Hematopoietic multipotent progenitor cell treated with erythropoietin and hydrocortisone succinate and interleukin-3 and kit ligand, for 8 days (in vitro differentiated cells): ENCODE data around the gene POLD1.
"Not testable (repeated sequence)": the region's sequence is repeated elsewhere in the genome, so short reads cannot be mapped to it uniquely, and the experiment has no call there.

ENCODE experiments used
- DNase-seq: peaks from one replicate; pipeline ENCODE4 v3.0.0-alpha.2; 2015

Gene POLD1

GRCh38 chr19:50383852-50384684, at the start of gene POLD1:
Gene POLD1 (plus strand): TSS chr19:50384347. CDS start chr19:50398852, 14,505 bp downstream.
- DNase-seq, result peak; percentile 97

DNA sequence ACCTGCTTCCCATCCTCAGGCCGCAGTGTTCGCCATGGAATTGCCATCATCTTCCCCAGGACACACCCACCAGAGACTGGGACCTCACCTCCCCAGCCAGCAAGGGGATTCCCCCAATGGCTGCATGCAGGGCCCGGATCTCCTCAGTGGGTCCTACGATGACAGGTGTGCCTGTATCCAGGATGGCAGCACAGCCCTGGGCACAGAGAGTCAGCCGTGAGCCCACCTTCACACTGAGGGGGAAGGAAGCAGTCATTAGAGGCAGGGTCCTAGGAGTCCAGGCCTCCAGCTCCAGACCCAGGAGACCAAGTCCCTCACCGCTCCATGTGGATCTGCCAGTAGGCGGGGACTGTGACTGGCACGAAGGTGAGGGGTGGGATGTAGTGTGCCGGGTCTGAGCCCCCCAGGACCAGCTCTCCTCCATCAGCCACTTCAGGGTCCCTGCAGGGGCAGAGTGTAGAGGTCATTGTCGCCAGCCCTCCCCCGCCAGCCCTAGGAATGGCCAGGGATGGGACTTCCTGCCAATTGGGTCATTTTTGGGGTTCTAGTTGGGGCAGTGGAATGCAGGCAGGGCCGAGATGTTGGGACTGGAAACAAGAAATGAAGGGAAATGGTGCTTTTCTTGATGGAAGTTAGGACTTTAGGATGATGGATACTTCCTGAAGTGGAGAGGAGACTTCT, 49.3 kb upstream of the POLD1 start:
- DNase-seq, result no peak

DNA sequence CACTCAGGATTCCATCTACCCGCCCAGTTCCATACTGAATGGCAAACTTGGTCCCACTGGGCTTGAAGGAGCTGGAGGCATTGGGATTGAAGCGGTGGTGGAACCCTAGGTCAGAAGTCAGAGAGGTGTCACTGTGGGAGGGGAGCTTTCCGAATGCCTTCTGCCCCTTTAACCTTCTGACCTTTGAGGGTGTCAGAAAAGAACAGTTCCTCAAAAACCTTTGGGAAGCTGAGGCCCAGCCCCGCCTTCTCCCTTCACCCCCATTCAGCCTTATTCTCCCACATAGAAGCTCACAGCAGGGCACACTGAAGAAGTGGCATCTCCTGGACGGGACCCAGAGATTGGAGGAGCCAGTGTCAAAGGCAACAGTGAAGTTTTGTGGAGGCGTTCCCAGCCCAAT, 47.1 kb upstream of the POLD1 start:
- not testable (repeated sequence) for DNase-seq

- DNase-seq, result no peak
These were observed 43.8 kb upstream of the POLD1 start for GRCh38 chr19:50340331-50340730.

GRCh38 chr19:50341091-50341564, 43.0 kb upstream of the POLD1 start:
- DNase-seq, result no peak

DNA sequence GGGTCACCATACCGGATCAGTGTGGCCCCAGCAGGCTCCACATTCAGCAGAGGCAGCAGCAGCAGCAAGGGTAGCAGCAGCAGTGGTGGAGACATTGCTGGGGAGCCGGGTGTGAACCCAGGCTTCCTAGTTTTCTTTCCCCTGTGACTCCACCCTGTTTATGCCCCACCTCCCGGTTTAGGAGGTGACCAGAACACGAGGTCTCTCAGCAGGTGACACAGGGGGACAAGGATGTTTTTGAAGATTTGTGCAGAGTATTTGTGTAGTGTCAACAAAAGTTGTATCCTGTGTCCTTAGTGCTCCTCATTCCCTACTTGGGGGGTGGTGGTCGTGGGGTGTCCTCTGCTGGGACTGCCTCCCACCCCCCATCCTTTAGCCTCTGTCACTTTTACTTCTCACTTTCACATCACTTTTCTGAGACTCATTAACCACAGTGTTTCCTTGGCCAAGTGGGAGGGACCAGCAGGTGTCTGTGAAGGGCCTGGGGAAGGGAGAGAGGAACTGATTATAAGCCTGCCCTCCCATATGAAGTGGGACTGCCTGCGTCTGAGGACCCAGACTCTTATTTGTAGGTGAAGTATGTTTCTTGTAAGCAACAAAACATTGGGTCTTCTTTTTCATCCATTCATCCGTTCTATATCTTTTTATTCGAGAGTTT, 39.4 kb upstream of the POLD1 start:
- DNase-seq, result no peak

- DNase-seq, result not testable (repeated sequence)
These were observed 37.0 kb upstream of the POLD1 start for GRCh38 chr19:50347089-50347581.

- DNase-seq, result no peak
These were observed 34.7 kb upstream of the POLD1 start for GRCh38 chr19:50349277-50350057.

GRCh38 chr19:50352242-50352641, 31.9 kb upstream of the POLD1 start:
- DNase-seq, result no peak

DNA sequence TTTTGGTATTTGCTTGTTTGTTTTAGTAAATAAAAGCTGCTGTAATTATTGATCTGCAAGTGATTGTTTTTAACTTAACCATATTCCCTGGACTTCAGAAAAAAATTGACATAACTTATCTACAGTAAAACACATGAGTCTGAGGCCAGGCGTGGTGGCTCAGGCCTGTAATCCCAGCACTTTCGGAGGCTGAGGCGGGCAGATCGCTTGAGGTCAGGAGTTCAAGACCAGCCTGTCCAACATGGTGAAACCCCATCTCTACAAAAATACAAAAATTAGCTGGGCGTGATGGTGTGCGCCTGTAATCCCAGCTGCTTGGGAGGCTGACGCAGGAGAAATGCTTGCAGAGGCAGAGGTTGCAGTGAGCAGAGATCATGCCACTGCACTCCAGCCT, 30.7 kb upstream of the POLD1 start:
- not testable (repeated sequence) for DNase-seq

- no peak for DNase-seq
These were observed 27.4 kb upstream of the POLD1 start for GRCh38 chr19:50356691-50357177.

DNA sequence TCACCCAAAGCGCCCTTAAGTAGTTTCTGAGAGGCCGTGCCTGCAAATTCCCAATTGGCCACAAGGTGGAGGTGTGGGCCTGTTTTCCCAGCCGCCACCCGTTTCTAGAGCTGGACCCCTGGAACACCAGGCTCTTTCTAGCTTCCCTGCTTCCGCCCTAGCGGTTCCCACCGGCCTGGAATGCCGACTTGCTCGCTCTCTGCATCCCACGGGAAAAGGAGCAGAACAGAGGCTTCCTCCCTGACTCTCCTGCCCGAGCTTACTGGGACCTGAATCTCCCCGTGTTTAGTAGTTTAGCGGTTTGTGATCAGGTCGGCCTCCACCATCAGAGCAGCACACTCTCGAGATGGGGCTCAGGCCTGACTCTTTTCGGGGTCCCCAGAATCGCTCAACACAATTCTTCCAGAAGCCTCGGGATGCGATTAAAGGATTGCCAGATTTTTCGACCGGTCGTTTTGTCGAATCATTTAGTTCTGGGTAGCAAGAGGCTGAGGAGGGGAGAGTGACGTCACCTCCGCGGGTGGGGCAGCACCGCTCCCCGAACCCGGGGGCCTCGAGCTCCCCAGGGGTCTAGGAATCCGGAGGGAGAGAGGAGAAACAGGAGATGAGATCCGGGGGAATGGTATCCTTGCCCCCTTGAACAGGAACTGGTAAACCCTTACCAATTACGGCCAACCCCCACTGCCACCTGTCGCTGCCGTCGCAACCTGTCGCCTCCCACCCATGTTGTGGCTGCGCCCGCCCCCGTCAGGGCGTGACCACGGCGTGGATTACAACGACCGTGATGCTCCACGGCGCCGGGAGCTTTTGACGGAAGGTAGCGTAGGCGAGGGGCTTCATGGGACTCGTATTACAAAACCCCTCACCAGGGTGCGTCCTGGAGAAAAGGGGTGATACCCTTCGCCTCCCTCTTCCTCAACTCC, 26.7 kb upstream of the POLD1 start:
- DNase-seq, result peak; percentile 74

GRCh38 chr19:50358483-50359327, 25.4 kb upstream of the POLD1 start:
- peak; percentile 66 for DNase-seq

DNA sequence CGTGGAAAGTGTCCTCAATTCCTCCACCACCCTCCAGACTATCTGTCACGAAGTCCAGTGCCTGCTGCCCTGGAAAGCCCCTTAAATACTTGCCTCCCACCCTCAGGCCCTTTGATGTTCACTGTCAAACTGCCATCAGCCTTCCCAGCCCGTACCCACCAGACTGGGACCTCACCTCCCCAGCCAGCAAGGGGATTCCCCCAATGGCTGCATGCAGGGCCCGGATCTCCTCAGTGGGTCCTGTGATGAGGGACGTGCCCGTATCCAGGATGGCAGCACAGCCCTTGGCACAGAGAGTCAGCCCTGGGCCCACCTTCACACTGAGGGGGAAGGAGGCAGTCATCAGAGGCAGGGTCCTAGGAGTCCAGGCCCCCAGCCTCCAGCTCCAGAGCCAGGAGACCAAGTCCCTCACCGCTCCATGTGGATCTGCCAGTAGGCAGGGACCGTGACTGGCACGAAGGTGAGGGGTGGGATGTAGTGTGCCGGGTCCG, 24.8 kb upstream of the POLD1 start:
- no peak for DNase-seq

GRCh38 chr19:50361290-50362029, 22.7 kb upstream of the POLD1 start:
- no peak for DNase-seq

- DNase-seq, result no peak
These were observed 22.1 kb upstream of the POLD1 start for GRCh38 chr19:50362030-50362412.

DNA sequence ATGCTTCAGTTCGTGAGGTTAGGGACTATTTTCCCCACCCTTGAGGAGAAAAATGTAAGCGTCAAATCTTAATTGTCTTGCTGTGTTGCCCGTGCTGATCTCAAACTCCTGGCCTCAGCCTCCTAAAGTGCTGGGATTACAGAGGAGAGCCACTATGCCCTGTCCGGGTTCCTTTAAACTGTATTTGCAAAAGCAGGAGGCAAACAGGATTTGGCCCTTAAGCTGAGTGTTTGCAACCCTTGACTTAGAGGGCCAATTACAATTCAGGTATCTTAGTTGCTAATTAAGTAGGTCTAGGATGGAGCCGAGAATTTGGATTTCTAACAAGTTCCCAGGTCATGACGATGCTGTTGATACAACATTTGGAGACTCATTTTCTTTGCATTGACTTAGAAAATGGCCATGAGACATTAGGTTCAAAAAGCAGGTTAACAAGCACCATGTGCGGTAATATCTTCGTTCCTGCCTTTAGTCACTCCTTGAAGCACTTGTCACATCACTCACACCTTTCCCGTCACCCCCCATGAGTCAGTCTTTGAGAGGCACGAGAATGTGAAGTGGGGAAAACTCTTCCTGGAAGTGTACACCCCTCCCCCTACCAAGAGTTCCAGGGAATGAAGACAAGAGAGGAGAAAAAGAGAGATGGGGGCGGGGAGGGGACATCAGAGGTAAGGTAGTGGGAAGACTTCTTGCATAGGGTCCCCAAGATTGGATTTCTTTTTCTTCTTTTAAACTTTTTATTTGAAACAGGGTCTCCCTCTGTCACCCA, 21.3 kb upstream of the POLD1 start:
- no peak for DNase-seq
